Neutrophil (primary cell): ENCODE measurements around the gene ANXA3.
A peak's percentile ranks its signal among the peaks of the same experiment; 100 is the strongest.

Source experiments
- H3K27ac ChIP-seq: fragments of 200-600 bp; sonication (generic); 2 replicates; pipeline ENCODE4 v1.5.1; 2016; ENCODE audit warnings: mild to moderate bottlenecking, moderate library complexity
- H3K27me3 ChIP-seq: fragments of 200-600 bp; sonication (generic); 2 replicates; pipeline ENCODE4 v1.6.0; 2016; ENCODE audit warnings: mild to moderate bottlenecking
- H3K36me3 ChIP-seq: fragments of 200-600 bp; sonication (generic); 2 replicates; pipeline ENCODE4 v1.5.1; 2017
- H3K4me1 ChIP-seq, 2 experiments: fragments of 200-600 bp in 1 of 2; sonication (generic) in 1 of 2; 1 replicate in 1 of 2; 2 replicates in 1 of 2; pipeline versions ENCODE4 v1.5.1 to v1.6.1; 2013 to 2016; ENCODE audit warnings: low read depth in 1 of 2, low read length in 1 of 2, mild to moderate bottlenecking in 1 of 2, moderate library complexity in 1 of 2; ENCODE audit not compliant: control insufficient read depth in 1 of 2, insufficient read depth in 1 of 2
- H3K4me3 ChIP-seq, 2 experiments: fragments of 200-600 bp in 1 of 2; sonication (generic) in 1 of 2; 1 replicate in 1 of 2; 2 replicates in 1 of 2; pipeline ENCODE4 v1.5.1; 2013 to 2016; ENCODE audit warnings: low read depth in 1 of 2, low read length in 1 of 2, mild to moderate bottlenecking in 1 of 2, moderate library complexity in 1 of 2
- H3K9me3 ChIP-seq: fragments of 200-600 bp; sonication (generic); 2 replicates; pipeline ENCODE4 v1.5.1; 2016
- CTCF ChIP-seq: fragments of 200-600 bp; sonication (generic); IDR thresholded peaks from 2 replicates; pipeline ENCODE4 v1.5.1; 2016; ENCODE audit warnings: antibody characterized with exemption

The ANXA3 gene

GRCh38 chr4:78606530-78607095, 55.0 kb downstream of the ANXA3 start:
- Histone ChIP-seq H3K4me3 (no peak overlapping the region), H3K9me3 (no peaks in the 10 kb centered on the region), H3K27me3 (no peaks in the 10 kb centered on the region), H3K4me1 (peaks cover 0 to 9% of the 10 kb centered on the region in 2 experiments), H3K27ac (peak overlapping the region; percentile 38), H3K36me3 (peaks cover 99% of the 10 kb centered on the region)
- TF ChIP-seq CTCF: no peak

- TF ChIP-seq CTCF: no peak
- Histone ChIP-seq H3K4me3 (no peak overlapping the region), H3K27ac (peak overlapping the region; percentile 28)
Measured at GRCh38 chr4:78608684-78609083, 57.1 kb downstream of the ANXA3 start.

GRCh38 chr4:78609580-78609979, 58.0 kb downstream of the ANXA3 start:
- Histone ChIP-seq H3K27me3 (no peaks in the 10 kb centered on the region), H3K4me1 (peaks cover 29 to 37% of the 10 kb centered on the region in 2 experiments), H3K4me3 (no peak overlapping the region), H3K27ac (peak overlapping the region; percentile 71), H3K9me3 (no peaks in the 10 kb centered on the region), H3K36me3 (peaks cover 74% of the 10 kb centered on the region)
- TF ChIP-seq CTCF: no peak

More at GRCh38 chr4:78608684-78609083, 57.1 kb downstream of the ANXA3 start:
- Histone ChIP-seq H3K4me1 (peaks cover 21 to 28% of the 10 kb centered on the region in 2 experiments), H3K9me3 (no peaks in the 10 kb centered on the region), H3K27me3 (no peaks in the 10 kb centered on the region), H3K36me3 (peaks cover 83% of the 10 kb centered on the region)

GRCh38 chr4:78610546-78611214, 59.1 kb downstream of the ANXA3 start:
- H3K4me1 ChIP-seq: peaks cover 29 to 38% of the 10 kb centered on the region in 2 experiments
- H3K27me3 ChIP-seq: no peaks in the 10 kb centered on the region
- TF ChIP-seq CTCF: no peak
- H3K27ac ChIP-seq: peak overlapping the region; percentile 71
- H3K9me3 ChIP-seq: no peaks in the 10 kb centered on the region
- H3K4me3 ChIP-seq: no peak overlapping the region
- peaks cover 63% of the 10 kb centered on the region for H3K36me3 ChIP-seq

GRCh38 chr4:78611215-78611558, 59.6 kb downstream of the ANXA3 start:
- Histone ChIP-seq H3K36me3 (peaks cover 58% of the 10 kb centered on the region), H3K27ac (peak overlapping the region; percentile 71), H3K27me3 (no peaks in the 10 kb centered on the region), H3K4me1 (peaks cover 29 to 38% of the 10 kb centered on the region in 2 experiments), H3K4me3 (no peak overlapping the region), H3K9me3 (no peaks in the 10 kb centered on the region)
- TF ChIP-seq CTCF: no peak
